ENCODE results near the gene NOS1AP. TPM values are rescaled to one million over a fixed set of nuclear protein-coding genes. Genes with fewer than 3 reads are reported as not detected.

NOS1AP gene
- total RNA-seq, 2 donors from 2014 or later, result 3.1 to 4.0 TPM

DNA sequence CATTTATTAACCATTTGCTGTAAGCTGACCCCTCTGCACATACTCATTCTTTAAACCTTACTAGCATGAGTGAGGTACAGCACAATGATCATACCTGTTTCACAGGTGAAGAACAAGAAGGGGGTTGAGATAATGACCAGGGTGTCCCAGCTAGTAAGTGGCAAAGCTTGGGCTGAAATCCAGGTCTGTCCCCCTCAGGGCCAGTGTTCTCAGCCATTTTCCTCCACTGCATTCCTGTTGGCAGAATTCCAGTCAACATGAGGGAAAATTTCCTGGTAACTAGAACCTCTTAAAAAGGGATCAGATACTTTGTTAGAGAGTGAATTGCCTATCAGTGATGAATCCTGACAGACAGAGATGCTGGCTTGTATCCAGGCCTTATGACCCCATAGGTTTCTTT is 259.0 kb downstream of the NOS1AP start:
- TF ChIP-seq POLR2A (IDR thresholded peaks at IDR 0.05), result no peak
- TF ChIP-seq, protein P1, sequence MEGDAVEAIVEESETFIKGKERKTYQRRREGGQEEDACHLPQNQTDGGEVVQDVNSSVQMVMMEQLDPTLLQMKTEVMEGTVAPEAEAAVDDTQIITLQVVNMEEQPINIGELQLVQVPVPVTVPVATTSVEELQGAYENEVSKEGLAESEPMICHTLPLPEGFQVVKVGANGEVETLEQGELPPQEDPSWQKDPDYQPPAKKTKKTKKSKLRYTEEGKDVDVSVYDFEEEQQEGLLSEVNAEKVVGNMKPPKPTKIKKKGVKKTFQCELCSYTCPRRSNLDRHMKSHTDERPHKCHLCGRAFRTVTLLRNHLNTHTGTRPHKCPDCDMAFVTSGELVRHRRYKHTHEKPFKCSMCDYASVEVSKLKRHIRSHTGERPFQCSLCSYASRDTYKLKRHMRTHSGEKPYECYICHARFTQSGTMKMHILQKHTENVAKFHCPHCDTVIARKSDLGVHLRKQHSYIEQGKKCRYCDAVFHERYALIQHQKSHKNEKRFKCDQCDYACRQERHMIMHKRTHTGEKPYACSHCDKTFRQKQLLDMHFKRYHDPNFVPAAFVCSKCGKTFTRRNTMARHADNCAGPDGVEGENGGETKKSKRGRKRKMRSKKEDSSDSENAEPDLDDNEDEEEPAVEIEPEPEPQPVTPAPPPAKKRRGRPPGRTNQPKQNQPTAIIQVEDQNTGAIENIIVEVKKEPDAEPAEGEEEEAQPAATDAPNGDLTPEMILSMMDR (IDR thresholded peaks at IDR 0.05), result no peak
- Histone ChIP-seq H3K27me3 (no peaks in the 10 kb centered on the region), H3K27ac (no peak overlapping the region), H3K9me3 (no peaks in the 10 kb centered on the region), H3K4me3 (no peak overlapping the region), H3K4me1 (no peaks in the 10 kb centered on the region), H3K36me3 (replicated peaks in 1 of 2; ENCODE audit: insufficient read depth in 1 of 2, low read depth in 2 of 2) (no peaks in the 10 kb centered on the region)
- intact Hi-C loops (cut with DNase I), result no loop called here
- DNase-seq, result no peak
- no peak for ATAC-seq

DNA sequence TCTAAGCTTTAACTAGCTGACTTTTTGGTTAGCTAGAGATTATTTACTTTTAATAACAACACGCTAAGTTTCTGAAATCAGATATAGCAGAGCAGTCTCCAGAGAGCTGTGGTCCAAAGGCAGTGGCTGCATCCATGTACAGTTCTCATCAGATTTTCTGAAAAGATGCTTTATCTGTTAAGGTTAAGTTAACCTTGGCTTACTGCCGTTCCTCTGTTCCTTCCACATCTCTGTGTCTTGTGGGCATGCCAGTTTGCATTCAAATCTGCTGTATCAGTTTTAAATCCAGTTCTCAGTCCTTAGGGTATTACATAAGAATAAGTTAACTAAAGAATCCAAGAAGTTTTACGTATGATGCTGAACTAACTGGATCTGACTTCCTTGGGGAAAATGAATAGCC is 260.3 kb downstream of the NOS1AP start:
- no peak for TF ChIP-seq POLR2A (IDR thresholded peaks at IDR 0.05)
- TF ChIP-seq, protein P1 (IDR thresholded peaks at IDR 0.05), result no peak
- Histone ChIP-seq H3K4me3 (no peak overlapping the region), H3K27ac (no peak overlapping the region), H3K27me3 (no peaks in the 10 kb centered on the region), H3K36me3 (replicated peaks in 1 of 2; ENCODE audit: insufficient read depth in 1 of 2, low read depth in 2 of 2) (no peaks in the 10 kb centered on the region), H3K4me1 (no peaks in the 10 kb centered on the region), H3K9me3 (no peaks in the 10 kb centered on the region)
- DNase-seq (no peak), ATAC-seq (no peak)
- WGBS, 2 donors, result 59 to 70% methylated on average over 3 of the region's 3 CpGs
- intact Hi-C loops (cut with DNase I), result no loop called here

DNA sequence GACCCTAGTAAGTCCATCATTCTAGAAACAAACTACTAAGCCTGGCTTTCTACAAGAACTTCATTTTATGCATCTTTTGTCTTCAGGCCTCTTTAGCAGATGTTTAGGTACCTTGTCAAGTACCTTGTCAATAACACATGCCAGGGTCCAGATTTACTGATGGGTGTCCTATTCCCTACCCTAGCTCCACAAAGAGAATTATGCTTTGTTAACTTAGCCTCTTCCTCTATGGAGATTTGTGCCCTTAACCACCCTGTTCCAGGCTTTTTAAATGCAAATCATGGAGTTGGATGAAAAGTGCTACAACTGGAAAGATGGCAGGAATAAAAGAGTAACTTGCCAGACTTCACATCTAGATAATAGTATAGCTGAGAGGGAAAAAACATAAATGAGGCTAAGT is 264.5 kb downstream of the NOS1AP start:
- Histone ChIP-seq H3K27me3 (no peaks in the 10 kb centered on the region), H3K36me3 (replicated peaks in 1 of 2; ENCODE audit: insufficient read depth in 1 of 2, low read depth in 2 of 2) (no peaks in the 10 kb centered on the region), H3K4me1 (no peaks in the 10 kb centered on the region), H3K9me3 (no peaks in the 10 kb centered on the region), H3K27ac (no peak overlapping the region), H3K4me3 (no peak overlapping the region)
- TF ChIP-seq, protein P1 (IDR thresholded peaks at IDR 0.05), result no peak
- no peak for TF ChIP-seq POLR2A (IDR thresholded peaks at IDR 0.05)
- ATAC-seq (no peak), DNase-seq (no peak)
- intact Hi-C loops (cut with DNase I), result no loop called here

DNA sequence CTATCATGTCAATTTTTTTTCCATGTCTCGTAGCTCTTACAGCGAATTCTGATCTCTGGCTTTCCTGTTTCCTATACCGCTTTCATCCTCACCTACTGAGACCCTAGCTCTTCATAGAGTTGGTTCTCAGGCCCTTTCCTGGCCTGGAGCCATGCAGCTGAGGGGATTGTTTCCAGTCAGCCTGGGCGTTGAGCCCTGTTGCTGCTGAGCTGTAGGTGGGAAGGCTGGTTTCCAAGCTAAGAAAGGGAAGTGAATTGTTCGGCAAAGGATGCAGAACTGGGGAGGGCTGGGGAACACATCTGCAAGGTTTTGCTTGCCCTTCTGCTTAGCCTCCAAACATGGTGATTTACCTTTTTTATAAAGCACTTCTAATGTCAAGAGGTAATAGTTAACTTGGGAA is 265.6 kb downstream of the NOS1AP start:
- DNase-seq (no peak), ATAC-seq (no peak)
- Histone ChIP-seq H3K4me1 (no peaks in the 10 kb centered on the region), H3K4me3 (no peak overlapping the region), H3K27ac (no peak overlapping the region), H3K9me3 (no peaks in the 10 kb centered on the region), H3K27me3 (no peaks in the 10 kb centered on the region), H3K36me3 (replicated peaks in 1 of 2; ENCODE audit: insufficient read depth in 1 of 2, low read depth in 2 of 2) (no peaks in the 10 kb centered on the region)
- WGBS, 2 donors, result 79 to 90% methylated on average over 5 of the region's 5 CpGs
- no peak for TF ChIP-seq POLR2A (IDR thresholded peaks at IDR 0.05)
- TF ChIP-seq, protein P1 (IDR thresholded peaks at IDR 0.05), result no peak
- intact Hi-C loops (cut with DNase I), result no loop called here

DNA sequence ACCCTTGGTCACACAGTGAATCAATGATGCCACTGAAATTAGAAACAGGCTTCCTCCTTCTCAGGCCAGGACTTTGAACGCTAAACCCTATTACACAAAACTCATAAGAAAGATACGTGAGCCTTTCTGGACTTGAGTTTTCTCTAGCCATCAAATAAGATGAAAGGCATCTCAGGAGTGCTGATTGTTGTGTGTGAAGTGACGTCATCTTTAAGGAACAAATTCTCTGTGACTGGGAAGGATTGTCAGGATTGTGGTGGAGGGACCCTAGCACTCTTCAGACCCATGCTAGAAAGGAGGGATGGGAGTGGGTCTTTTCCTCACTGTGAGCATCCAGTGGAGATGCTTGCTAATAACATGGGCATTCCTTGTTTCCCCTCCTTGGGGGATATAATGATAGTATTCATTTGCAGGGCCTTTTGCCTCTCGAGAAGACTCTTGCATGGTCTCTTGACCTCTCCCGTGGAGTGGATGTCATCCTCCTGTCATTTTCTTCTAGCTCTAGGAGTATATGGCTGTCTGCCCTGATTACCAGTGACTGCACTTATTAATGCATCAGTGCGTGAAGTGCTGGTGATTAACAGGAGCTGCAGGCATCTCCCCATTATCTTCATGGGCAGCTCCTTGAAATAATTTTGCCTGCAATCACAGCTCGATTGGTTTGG is 267.3 kb downstream of the NOS1AP start:
- H3K27ac ChIP-seq, result no peak overlapping the region
- no peaks in the 10 kb centered on the region for H3K36me3 ChIP-seq (replicated peaks in 1 of 2; ENCODE audit: insufficient read depth in 1 of 2, low read depth in 2 of 2)
- no peaks in the 10 kb centered on the region for H3K9me3 ChIP-seq
- intact Hi-C loops (cut with DNase I), result no loop called here
- TF ChIP-seq, protein P1 (IDR thresholded peaks at IDR 0.05), result no peak
- TF ChIP-seq POLR2A (IDR thresholded peaks at IDR 0.05), result no peak
- no peak overlapping the region for H3K4me3 ChIP-seq
- H3K4me1 ChIP-seq, result no peaks in the 10 kb centered on the region
- 83 to 88% methylated on average over 7 of the region's 7 CpGs for WGBS, 2 donors
- ATAC-seq (no peak), DNase-seq (no peak)
- no peaks in the 10 kb centered on the region for H3K27me3 ChIP-seq

All from body of pancreas (tissue), 4 donors.